Endothelial cell (in vitro differentiated cells): ENCODE data around the gene PRMT5. TPM values are rescaled to one million over a fixed set of nuclear protein-coding genes. Genes with fewer than 3 reads are reported as not detected.
"Not testable (repeated sequence)": the region's sequence is repeated elsewhere in the genome, so short reads cannot be mapped to it uniquely, and the experiment has no call there.

Source experiments
- DNase-seq: peaks from one replicate; pipeline ENCODE4 v3.0.0; 2021; ENCODE audit warnings: low spot score
- H3K27ac Mint-ChIP-seq: one replicate; pipeline ENCODE4 v1.8.0; 2021; ENCODE audit warnings: mixed read lengths, inconsistent platforms; ENCODE audit not compliant: unreplicated experiment
- H3K27me3 Mint-ChIP-seq: one replicate; pipeline ENCODE4 v1.8.0; 2021; ENCODE audit warnings: mild to moderate bottlenecking, moderate library complexity, mixed read lengths, inconsistent platforms; ENCODE audit not compliant: unreplicated experiment
- H3K36me3 Mint-ChIP-seq: one replicate; pipeline ENCODE4 v1.8.0; 2021; ENCODE audit warnings: mild to moderate bottlenecking, low read depth, mixed read lengths, inconsistent platforms; ENCODE audit not compliant: unreplicated experiment
- H3K4me1 Mint-ChIP-seq: one replicate; pipeline ENCODE4 v1.8.0; 2021; ENCODE audit warnings: mild to moderate bottlenecking, mixed read lengths, inconsistent platforms; ENCODE audit not compliant: unreplicated experiment
- H3K4me3 Mint-ChIP-seq: one replicate; pipeline ENCODE4 v1.8.0; 2021; ENCODE audit warnings: mild to moderate bottlenecking, mixed read lengths, inconsistent platforms; ENCODE audit not compliant: unreplicated experiment
- H3K9me3 Mint-ChIP-seq: one replicate; pipeline ENCODE4 v1.8.0; 2021; ENCODE audit warnings: mixed read lengths, inconsistent platforms; ENCODE audit not compliant: unreplicated experiment
- total RNA-seq: library from RNA; stranded (reverse); fragmentation: NEBNext Ultra II Directional; extraction: Animal tissue kit (Norgen Biotek cat#: 25700); gene quantifications from one replicate; pipeline ENCODE4 v1.2.1, GENCODE V29; 2021; ENCODE audit not compliant: unreplicated experiment
- TF ChIP-seq, protein P1 (sequence below): fragments of 200-600 bp; sonication (generic); IDR thresholded peaks from one replicate; pipeline ENCODE4 v1.5.0; 2021; ENCODE audit warnings: antibody characterized with exemption; ENCODE audit not compliant: unreplicated experiment

PRMT5 gene
- total RNA-seq, 1 donor from 2014 or later, result 57.9 TPM

DNA sequence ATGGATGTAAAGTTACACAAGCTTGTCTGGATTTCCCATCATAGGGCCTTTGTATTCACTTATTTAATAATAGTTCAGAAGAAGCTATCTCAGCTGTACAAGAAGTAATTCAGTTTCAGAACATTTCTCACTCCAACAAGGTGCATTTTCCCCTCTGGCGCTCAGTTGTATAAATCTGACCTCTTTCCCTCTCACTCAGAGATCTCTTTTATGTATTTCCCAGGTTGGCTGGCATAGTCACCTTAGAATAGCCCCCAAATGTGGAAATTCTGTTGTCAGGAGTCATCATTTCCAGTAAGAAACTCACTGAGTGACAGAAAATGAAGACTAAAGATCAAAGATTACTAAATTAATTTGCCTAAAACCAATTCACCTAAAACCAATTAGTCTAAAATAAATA, 42.0 kb upstream of the PRMT5 start:
- no peak for DNase-seq
- Mint-ChIP-seq H3K9me3 (no peaks in the 10 kb centered on the region), H3K27me3 (peaks cover 6% of the 10 kb centered on the region), H3K4me1 (no peaks in the 10 kb centered on the region), H3K27ac (no peak overlapping the region), H3K36me3 (peaks cover 12% of the 10 kb centered on the region), H3K4me3 (no peak overlapping the region)
- TF ChIP-seq, protein P1, sequence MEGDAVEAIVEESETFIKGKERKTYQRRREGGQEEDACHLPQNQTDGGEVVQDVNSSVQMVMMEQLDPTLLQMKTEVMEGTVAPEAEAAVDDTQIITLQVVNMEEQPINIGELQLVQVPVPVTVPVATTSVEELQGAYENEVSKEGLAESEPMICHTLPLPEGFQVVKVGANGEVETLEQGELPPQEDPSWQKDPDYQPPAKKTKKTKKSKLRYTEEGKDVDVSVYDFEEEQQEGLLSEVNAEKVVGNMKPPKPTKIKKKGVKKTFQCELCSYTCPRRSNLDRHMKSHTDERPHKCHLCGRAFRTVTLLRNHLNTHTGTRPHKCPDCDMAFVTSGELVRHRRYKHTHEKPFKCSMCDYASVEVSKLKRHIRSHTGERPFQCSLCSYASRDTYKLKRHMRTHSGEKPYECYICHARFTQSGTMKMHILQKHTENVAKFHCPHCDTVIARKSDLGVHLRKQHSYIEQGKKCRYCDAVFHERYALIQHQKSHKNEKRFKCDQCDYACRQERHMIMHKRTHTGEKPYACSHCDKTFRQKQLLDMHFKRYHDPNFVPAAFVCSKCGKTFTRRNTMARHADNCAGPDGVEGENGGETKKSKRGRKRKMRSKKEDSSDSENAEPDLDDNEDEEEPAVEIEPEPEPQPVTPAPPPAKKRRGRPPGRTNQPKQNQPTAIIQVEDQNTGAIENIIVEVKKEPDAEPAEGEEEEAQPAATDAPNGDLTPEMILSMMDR, result no peak

- Mint-ChIP-seq H3K27me3 (peaks cover 3% of the 10 kb centered on the region), H3K36me3 (peaks cover 5% of the 10 kb centered on the region), H3K9me3 (no peaks in the 10 kb centered on the region), H3K4me1 (no peaks in the 10 kb centered on the region), H3K4me3 (no peak overlapping the region), H3K27ac (no peak overlapping the region)
- no peak for DNase-seq
- TF ChIP-seq, protein P1, result no peak
Observed at GRCh38 chr14:22966783-22967269, 37.6 kb upstream of the PRMT5 start.

DNA sequence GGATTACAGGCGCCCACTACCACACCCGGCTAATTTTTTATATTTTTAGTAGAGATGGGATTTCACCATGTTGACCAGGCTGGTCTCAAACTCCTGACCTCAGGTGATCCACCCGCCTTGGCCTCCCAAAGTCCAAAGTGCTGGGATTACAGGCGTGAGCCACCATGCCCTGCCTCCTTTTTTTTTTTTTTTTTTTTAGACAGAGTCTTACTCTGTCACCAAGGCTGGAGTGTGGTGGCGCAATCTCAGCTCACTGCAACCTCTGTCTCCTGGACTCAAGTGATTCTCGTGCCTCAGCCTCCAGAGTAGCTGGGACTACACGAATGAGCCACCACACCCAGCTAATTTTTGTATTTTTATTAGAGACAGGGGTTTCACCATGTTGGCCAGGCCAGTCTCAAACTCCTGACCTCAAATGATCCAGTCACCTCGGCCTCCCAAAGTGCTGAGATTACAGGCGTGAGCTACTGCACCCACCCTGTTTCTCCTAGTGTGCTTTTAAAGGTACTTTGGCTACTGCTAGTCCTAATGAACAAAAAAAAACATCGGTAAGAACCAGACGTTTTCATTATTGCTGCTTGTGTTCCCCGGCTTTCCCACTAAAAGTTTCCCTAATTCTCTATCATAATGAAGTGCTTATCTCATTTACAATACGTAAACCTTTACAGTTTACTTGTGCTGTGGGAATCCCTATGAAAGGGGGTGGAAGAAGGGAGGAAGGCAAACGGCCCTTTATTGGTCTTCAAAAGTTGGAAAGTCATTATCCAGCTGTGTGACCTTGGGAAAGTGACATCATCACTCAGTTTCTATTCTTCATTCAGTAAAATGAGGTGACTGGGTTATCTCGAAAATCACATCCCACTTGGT, 37.0 kb upstream of the PRMT5 start:
- not testable (repeated sequence) for H3K4me1 Mint-ChIP-seq, H3K27me3 Mint-ChIP-seq, H3K36me3 Mint-ChIP-seq, H3K9me3 Mint-ChIP-seq, DNase-seq, H3K27ac Mint-ChIP-seq, H3K4me3 Mint-ChIP-seq

DNA sequence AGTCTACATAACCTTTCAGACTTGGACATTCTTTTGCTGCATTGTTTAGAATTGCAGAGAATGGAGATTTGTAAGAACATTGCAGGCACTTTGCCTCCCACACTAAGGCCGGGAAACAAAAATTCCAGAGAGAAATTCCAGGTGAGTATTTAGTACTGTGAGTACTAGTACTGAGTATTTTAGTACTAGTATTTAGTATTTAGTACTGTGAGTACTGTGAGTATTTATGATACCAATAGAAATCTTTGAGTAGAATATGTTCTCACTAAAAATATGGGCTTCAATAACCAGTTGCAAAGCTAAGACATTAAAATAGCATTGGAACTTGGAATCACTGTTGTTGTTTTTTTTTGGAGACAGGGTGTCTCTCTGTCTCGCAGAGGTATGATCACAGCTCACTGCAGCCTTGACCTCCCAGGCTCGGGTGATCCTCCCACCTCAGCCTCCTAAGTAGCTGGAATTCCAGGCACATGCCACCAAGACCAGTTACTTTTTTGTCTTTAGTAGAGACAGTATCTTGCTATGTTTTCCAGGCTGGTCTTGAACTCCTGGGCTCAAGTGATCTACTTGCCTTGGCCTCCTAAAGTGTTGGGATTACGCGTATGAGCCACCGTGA, 33.0 kb upstream of the PRMT5 start:
- Mint-ChIP-seq H3K27ac (no peak overlapping the region), H3K4me1 (no peaks in the 10 kb centered on the region), H3K27me3 (peaks cover 2% of the 10 kb centered on the region), H3K36me3 (no peaks in the 10 kb centered on the region), H3K9me3 (no peaks in the 10 kb centered on the region), H3K4me3 (no peak overlapping the region)
- TF ChIP-seq, protein P1, result no peak
- DNase-seq, result no peak

- Mint-ChIP-seq H3K36me3 (peaks cover 4% of the 10 kb centered on the region), H3K27me3 (peaks cover 3% of the 10 kb centered on the region), H3K9me3 (no peaks in the 10 kb centered on the region), H3K4me1 (peaks cover 12% of the 10 kb centered on the region), H3K27ac (peak overlapping the region; percentile 75), H3K4me3 (peak overlapping the region; percentile 93)
- DNase-seq, result no peak
- TF ChIP-seq, protein P1, result no peak
Observed at GRCh38 chr14:22955702-22956569, 26.8 kb upstream of the PRMT5 start.
